HG03025 (cell line): ENCODE measurements around the gene NLGN4X.

ENCODE experiments used
- ATAC-seq: cut with Tn5 transposase; IDR thresholded peaks from one replicate; pipeline ENCODE4 v1.9.1; 2021; ENCODE audit warnings: mild to moderate bottlenecking, moderate library complexity; ENCODE audit not compliant: unreplicated experiment, low FRiP score

Gene NLGN4X

DNA sequence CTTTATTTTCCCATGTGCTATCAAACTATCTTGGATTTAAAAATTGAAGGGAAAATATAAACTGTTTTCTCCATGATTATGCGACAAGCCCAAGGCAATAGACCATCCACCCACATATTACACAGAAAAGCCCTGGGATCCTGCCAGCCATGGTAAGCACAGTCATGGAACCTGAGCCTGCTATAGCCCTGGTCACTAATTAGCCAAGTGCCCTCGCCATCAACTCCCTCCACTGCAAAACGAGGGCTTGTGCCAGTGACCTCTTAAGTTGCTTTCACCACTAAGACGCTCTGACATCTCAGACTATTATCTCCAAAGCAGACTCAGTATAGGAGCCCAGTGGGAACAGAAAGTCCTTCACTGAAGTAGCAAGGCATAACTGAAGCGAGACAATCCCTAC, 69.2 kb downstream of the NLGN4X start:
- ATAC-seq = no peak

DNA sequence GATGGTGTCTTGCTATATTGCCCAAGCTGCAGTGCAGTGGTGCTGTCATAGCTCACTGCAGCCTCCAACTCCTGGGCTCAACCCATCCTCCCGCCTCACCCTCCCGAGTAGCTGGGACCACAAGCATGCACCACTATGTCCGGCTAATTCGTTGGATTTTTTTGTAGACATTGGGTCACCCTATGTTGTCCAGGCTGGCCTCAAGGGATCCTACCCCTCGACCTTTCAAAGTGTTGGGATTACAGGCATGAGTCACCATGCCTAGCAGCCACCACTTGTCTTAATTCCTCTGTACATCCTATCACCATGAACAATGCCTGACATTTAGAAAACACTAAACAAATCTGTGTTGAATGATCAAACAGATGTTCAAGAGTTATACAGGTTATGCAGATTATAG, 76.7 kb downstream of the NLGN4X start:
- no peak for ATAC-seq

DNA sequence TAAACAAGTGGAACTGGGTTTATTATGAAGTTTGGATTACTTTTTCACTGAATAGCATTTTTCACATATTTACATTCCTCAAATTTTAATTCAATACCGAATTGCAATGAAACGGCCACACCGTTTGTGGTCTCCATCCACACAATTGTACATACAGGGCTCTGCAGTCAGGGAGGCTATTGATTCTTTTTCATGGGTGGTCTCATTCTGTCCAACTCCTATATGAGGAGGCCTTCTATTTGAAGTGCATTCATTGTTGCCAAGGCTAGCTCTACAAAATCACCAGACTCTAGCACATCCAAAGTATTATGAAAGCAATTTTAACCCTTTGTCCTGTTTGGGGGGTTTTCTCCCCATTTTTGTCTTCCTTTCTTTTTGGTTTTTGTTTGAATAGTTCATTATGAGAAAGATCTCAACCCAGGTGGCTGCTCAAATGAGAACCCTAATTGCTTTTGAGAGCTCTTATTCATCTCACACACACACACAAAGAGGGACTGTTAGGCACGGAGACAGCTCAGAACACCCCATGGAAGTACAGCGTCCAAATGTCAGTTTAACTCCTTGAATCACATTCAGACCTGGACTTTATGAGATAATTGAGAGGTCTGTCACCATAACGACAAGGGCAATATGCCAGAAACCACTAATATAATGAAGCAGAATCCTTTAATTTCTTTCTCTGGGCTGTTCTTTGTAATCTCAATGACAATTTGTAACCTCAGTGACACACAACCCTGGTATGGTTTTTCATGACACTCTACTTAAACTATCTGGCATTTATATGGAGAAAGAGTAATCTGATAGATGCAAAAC, 79.4 kb downstream of the NLGN4X start:
- ATAC-seq = no peak

DNA sequence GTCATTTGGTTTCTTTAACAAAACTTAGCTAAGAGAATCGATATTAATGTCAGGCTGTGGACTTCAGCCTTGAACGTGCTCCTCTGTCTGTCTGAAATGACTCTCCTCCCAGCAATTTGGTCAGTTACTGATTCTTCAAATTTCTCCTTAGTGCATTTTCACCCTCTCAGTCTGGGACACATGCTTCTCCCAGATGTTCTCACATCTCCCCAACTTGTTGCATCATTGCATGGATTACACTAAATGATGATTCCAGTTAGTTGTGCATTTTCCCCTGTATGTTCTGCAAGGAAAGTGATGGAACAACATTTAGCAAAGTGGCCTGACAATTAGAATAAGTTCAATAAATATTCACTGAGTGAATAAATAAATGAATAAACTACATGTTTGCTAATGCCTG, 94.4 kb downstream of the NLGN4X start:
- ATAC-seq = no peak

DNA sequence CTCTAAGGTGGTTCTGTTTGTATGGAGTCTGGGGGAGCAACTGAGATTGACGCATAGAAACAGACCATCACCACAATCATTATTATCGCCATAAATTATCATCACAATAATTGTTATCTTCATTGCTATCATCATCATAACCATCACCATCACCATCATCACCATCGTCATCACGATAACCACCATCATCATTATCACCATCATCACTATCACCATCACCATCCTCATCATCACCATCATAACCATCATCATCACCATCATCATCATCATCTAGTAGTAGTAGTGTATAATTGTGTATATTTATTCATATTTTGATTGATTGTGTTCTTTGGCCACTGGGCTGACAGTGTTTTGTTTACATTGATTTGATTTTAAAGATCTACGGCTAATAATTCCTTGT, 95.7 kb downstream of the NLGN4X start:
- ATAC-seq = no peak

DNA sequence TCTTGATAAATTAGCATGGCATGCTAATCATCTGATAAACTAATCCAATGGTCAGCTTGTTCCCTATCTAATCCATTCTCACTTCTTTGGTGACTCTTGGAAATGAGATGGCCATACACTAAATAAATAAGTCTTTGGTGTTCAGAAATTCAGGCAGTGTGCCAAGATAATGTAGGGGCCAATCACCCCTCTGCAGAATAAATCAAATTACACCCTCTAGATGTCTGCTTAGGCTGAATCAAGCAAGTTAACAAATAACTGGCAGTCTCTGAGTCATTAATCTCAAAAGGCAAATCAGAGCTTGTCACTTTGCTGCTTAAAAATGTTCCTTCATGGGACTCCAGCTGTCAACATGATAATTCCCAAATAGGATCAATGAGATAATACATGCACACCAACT, 97.4 kb downstream of the NLGN4X start:
- no peak for ATAC-seq

DNA sequence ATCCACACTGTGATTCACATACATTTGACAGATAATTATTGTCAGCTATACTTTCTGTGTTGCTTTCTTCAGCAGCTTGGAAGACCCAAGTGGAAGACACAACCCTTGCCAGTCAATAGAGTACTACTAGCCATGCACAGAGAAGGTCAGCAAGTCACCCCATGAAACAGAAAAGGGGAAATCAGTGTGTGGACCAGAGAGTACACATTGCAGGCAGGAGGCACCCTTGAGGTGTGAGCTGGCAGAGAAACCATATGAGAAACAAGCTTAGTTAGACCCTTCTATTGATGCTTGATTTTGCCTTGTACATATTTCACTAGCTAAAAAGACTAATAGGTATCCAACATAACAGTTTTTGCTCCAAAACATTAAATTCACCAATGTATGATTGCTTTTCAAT, 99.5 kb downstream of the NLGN4X start:
- ATAC-seq = no peak

DNA sequence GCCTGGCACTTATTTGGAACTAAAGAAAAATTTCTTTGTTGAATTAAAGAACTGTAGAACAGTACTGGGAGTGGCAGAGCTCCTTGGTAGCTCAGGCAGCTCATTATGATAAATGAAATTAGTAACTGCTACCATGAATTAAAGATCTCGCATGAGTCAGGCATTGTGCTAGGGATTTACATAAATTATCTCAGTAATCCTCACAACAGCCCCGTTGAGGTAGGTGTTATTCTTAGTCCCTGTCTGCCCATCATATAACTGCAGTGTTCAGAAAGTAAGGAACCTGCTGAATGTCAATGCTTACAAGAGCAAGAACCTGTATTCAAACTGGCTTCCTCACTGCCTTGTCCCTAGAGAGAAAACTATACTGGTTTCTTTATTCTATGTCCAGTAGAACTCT, 108.3 kb downstream of the NLGN4X start:
- ATAC-seq = no peak

DNA sequence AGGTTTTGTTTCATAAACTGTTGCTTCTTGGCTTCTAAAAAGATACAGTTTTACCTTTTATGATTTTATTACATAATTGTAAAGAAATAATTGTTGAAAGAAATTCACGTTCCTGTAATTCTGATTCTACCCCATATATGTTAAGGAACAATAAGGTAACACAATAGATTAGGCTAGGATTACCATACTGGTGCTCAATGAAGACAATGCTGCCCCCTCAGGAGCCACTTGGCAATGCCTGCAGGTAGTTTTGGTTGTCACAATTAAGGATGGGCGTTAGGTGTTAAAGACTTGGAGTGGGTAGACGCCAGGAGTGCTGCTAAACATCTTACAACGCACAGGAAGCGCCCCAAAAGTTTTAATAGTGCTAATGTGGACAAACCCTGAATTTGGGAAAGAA, 133.2 kb downstream of the NLGN4X start:
- ATAC-seq = no peak

DNA sequence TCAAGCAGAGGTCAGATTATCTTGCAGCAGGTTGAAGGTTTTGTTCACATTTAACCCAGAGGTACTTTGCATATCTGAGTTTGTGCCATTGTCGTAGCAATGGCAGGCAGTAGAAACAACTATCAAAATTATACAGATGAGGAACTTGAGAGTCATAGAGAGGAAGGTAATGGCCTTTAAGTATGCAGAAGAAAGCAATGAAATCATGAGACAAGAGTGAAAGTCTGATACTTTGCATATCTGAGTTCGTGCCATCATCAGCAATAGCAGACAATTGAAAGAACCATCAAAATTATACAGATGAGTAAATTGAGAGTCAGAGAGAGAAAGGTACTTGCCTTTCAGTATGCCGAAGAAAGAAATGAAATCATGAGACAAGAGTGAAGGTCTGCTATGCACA, 154.1 kb downstream of the NLGN4X start:
- no peak for ATAC-seq

DNA sequence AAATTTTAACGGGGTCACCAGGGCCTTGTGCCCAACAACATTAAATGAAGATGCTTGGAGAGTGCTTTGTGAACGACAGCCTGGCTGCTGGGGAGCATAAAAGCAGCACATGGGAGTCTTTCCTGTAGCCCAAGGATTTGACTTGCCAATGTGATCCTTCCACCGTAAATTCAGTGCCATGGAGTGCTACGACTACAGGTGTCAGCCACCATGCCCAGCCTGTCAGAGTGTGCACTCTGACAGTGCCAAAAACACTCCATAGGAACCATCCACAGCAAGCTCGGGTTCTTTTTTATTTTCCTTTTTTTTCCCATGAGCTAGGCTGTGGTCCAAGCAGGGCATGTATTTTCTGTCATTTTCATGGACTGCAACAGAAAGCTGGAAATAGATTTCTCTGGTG, 156.9 kb downstream of the NLGN4X start:
- ATAC-seq = no peak

DNA sequence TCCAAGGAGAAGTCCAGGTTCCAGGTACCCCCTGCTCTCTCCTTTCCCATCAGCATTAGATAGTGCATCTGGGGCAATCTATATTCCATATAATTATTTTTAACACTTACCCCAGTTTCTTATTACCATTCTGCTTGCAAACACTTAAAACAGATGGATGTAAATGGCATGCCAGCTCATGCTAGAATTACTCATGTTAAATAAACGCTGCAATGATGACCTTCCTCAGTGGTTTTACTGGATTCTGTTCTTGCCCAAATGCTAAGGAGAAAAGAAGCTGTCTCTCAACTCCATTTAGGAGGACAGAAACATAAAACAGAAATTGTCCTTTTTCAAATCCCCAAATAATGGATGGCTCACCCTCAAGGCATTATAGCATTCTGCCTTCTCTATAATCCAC, 161.1 kb downstream of the NLGN4X start:
- ATAC-seq = no peak

DNA sequence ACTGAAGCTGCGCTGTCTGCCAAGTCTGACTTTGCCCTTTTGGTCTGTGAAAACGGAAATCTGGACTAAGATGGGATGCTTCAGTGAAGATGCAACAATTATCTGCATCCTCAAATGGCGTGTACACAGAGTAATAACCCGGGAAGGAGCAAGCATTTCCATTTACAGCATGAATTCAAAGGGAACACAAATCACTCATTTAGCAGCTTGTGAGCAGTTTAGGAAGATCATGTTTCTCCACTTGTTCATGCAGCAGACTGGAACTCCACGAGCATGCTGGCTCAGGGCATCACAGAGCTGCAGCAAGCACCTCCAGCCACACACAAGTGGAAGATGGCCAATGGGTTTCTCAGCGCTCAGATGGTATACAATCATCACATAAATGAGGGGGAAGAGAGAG, 175.5 kb downstream of the NLGN4X start:
- no peak for ATAC-seq

DNA sequence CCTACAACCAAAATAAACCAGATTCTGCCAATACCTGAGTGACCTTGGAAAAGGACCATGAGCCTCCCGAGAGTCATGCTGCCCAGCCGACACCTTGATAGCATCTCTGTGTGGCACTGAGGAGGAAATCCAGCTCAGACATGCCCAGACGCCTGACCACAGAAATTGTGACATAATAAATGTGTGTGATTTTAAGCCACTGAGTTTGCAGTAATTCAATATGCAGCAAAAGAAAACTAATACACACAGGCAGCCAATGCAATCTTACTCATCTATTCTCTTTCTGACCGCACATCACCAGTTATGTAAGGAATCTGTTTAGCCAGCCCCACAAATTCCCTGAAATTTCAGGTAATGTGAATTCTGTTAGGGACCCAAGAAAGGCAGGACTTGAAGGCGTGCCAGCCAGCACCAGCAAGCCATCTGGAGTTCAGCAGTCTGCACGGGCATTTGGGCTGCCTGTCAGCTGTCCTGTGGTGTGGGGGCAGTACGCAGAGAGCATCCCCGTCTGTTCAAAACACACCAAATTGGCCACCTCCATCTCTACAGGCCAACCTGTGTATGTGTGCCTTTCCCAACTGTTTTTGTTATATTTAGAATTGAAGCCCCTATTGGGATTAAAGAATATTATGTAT, 176.4 kb downstream of the NLGN4X start:
- no peak for ATAC-seq

DNA sequence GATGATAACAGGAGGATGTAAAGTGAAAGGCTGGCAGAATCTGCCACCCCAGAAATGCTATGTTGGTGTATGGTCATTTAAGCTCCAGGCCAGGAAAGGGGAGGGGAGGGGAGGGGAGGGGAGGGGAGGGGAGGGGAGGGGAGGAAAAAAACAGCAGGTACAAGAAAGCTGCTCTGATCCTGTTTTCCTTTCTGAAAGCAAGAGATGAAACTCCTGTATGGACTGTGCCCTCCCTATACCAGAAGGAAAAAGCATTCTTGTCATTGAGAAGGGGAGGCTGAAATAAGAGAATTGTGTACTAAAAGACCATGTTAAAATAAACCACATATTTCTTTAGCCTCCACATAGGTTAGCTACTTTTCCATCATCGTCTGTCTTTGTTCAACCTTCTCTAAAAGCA, 179.5 kb downstream of the NLGN4X start:
- ATAC-seq = no peak

DNA sequence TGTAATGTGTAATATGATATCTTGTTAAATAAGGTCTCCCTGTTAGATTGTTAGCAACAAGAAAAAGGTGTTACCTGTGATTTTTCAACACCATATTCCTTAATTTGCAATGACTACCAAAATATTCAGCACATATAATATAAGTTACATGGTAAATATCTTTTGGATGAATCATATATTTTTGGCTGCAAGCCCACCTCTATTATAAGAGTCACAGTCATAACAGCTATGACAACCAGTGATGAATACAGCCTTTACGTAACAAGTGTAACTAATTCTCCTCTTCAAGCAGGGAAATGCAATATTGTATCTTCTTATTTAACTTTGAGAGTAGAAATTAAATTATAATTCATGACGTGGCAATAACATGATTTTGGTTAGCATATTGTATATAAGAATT, 187.0 kb downstream of the NLGN4X start:
- ATAC-seq = no peak

DNA sequence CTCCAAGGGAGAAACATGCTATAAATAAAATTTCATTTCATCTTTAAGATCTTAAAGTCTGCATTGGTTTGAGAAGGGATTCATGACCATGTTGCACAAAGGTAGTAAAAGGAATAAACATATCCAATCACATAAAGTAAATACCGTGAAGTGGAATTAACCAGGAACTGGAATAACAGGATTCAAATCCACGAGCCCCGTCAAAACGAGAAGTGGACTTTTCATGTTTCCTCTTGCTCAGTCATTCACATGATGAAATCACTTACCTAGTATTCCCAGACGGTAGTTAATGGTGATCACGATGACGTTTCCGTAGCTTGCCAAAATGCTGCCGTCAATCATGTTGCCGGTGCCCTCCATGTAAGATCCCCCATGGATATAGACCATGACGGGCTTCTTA, 199.7 kb downstream of the NLGN4X start:
- no peak for ATAC-seq

DNA sequence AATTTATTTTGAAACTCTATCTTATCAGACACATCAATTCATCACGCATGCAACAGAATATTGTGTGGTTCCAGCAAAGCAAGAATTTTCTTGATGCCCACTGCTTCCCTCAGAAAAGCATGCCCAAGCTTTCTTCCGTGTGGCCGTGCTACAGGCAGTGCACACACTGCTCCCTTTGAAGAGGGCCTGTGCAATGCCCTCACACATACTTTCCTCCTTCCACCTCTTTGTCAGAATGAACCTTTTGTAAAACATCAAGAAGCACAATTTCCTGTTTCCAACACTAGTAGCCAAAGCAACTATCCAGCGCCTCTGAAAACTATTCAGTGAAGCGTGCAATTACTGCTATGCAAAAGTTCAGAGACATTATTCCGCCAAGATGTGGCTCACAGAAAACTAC, 201.7 kb downstream of the NLGN4X start:
- no peak for ATAC-seq

DNA sequence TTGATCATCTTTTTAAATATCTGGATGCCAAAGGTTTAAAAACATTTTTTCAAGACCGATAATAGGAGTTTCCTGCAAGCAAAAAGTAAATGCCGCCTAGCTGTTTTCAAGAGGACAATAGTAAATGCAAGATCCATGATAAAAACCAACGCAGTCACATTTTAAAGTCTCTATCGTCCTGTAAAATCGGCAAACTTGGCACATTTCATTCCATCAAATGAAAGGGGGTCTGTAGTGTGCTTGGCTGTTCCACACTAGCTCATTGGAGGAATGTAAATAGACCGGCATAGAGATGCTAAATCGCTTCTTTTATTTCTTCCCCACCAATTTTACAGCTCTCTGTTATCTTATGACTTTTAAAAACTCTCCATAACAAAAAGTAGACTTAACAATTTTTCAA, 202.2 kb downstream of the NLGN4X start:
- no peak for ATAC-seq

DNA sequence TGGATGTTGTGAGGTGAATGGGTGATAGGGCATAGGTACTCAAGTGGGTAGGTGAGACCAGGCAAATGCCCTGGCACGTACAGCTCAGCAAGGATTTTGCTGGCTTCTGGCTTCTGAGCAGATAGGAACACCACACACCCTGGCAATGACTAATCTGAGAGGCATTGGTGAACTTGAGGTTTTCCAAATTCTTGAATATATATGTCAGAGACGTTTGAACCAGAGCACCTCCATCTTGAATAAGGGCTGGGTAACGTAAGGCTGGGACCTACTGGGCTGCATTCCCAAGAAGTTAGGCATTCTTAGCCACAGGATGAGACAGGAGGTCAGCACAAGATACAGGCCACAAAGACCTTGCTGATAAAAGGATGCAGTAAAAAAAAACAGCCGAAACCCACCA, 204.5 kb downstream of the NLGN4X start:
- ATAC-seq = no peak

DNA sequence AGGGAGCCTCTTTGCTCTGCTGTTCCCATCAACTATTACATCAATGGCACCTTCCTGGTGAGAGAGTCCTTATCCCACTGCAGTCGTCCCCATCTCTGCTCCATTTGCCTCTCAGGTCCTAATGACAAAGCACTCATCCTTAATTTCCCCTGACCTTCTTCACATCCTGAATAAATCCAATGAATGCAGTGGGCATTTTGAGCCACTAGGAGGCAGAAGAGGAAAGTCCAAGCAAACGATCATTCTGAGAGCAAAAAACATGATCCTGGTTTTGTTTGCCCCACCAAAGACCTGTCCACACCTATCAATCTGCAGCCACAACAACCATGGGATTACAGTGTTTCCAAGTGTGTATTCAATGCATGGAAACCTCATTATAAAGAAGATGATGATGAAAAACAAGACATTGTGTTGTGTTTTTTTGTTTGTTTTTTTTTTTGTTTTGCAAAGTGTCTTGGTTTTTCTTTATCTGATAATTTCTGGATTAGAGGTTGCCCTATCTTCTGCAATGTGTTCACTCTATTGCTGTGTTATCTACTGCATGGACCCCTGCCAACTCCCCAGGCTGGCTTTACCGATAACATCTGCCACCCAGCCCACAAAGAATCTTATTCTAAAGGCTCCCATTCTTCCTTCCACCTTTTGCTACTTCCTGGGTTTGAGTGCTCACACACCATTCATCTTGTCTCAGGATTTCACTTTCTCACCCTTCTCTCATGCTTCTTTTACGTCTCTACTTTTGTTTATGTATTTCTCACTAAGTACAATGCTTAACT, 207.2 kb downstream of the NLGN4X start:
- no peak for ATAC-seq

DNA sequence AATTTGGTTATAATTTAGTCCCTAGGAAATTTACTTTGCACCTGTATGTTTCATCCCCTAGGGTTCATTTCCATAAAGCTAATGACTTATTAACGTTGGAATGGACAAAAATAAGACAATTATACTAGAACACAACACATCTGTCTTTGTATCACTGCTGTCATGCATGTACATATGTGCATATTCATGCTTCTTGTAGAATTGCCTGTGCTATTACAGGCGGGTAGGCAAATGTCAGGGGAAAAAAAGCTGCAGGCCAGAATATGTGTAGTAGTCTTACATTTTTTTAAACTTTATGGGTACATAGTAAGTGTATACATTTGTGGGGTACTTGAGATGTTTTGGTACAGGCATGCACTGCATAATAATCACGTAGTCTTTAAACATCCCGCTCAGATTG, 209.6 kb downstream of the NLGN4X start:
- ATAC-seq = no peak
